Measurements from ENCODE around the gene EPB41L2. TPM values are rescaled to one million over a fixed set of nuclear protein-coding genes. Genes with fewer than 3 reads are reported as not detected.

Gene EPB41L2
- total RNA-seq, 4 donors from 2014 or later, result 57.2 to 116 (median 85.2) TPM

DNA sequence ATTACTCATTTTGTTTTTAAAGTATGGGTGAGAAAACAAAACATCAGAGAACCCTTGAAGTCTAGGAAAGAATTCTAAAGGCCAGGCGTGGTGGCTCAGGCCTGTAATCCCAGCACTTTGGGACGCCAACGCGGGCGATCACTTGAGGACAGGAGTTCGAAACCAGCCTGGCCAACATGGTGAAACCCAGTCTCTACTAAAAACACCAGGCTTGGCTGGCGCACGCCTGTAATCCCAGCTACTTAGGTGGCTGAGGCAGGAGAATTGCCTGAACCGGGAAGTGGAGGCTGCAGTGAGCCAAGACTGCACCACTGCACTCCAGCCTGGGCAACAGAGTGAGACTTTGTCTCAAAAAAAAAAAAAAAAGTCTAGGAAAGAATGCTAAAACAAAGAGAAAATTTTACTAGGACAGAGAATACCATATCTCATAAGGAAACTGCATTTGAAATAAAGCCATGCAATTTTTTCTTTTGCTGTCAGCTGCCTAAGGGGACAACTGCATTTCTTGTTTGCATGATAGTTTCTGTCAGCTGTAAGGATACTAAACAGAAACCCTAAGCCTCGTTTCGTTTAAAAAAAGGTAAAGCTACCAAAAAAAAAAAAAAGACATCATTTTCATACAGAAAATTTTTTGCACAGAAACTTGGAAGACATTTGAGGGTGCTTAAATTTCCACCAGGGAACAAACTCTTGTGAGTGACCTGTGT, 203.7 kb downstream of the EPB41L2 start:
- H3K27ac ChIP-seq, result no peak overlapping the region
- no peak for ATAC-seq
- TF ChIP-seq, protein P1, sequence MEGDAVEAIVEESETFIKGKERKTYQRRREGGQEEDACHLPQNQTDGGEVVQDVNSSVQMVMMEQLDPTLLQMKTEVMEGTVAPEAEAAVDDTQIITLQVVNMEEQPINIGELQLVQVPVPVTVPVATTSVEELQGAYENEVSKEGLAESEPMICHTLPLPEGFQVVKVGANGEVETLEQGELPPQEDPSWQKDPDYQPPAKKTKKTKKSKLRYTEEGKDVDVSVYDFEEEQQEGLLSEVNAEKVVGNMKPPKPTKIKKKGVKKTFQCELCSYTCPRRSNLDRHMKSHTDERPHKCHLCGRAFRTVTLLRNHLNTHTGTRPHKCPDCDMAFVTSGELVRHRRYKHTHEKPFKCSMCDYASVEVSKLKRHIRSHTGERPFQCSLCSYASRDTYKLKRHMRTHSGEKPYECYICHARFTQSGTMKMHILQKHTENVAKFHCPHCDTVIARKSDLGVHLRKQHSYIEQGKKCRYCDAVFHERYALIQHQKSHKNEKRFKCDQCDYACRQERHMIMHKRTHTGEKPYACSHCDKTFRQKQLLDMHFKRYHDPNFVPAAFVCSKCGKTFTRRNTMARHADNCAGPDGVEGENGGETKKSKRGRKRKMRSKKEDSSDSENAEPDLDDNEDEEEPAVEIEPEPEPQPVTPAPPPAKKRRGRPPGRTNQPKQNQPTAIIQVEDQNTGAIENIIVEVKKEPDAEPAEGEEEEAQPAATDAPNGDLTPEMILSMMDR (IDR thresholded peaks at IDR 0.05), result no peak
- no peak for TF ChIP-seq POLR2A (IDR thresholded peaks at IDR 0.05)
- TF ChIP-seq EP300 (IDR thresholded peaks at IDR 0.05), result no peak
- TF ChIP-seq POLR2AphosphoS5 (IDR thresholded peaks at IDR 0.05), result no peak
- H3K4me3 ChIP-seq, result no peak overlapping the region
- H3K36me3 ChIP-seq, result peaks cover 0 to 81% of the 10 kb centered on the region in 2 donors
- no peaks in the 10 kb centered on the region for H3K4me1 ChIP-seq
- no peaks in the 10 kb centered on the region for H3K27me3 ChIP-seq
- WGBS, 2 donors (ENCODE audit: low coverage in 1 of 2), result 84 to 88% methylated on average over 7 to 11 of the region's 11 CpGs
- no peaks in the 10 kb centered on the region for H3K9me3 ChIP-seq

DNA sequence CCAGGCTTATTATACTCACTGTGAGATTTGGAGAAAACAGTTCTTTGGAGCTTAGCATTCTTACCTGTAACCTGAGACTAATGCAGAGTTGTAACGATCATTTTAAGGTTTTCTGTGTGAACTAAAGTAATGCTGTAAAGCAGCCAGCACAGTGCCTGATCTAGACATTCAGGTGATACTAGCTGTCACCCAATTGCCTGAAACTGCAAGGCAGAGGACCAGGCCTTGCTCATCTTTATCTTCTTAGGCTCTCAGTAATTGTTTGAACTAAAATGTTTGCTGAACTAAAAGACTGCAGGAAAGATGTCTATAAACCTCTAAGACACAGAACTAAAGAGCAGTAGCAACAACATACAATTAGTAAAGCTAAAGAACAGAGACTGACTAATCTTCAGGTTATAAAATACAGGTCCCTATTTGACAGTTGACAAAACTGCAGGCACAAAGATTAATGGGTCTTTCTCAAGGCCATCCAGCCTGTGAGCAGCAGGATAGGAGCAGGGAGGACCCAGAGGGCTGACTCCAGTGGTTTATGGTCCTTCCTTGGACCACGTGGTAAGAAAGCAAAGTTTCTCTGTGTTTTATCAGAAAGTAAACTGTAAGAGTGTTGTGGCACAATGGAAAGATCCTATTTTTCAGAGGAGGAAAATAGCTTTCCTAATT, 204.4 kb downstream of the EPB41L2 start:
- TF ChIP-seq POLR2AphosphoS5 (IDR thresholded peaks at IDR 0.05) (no peak), POLR2A (IDR thresholded peaks at IDR 0.05) (no peak), EP300 (IDR thresholded peaks at IDR 0.05) (no peak)
- TF ChIP-seq, protein P1 (IDR thresholded peaks at IDR 0.05), result no peak
- WGBS, 2 donors (ENCODE audit: low coverage in 1 of 2), result 40% methylated on average over 2 of the region's 2 CpGs; no CpG with 5 or more reads in 1 of the 2 donors
- H3K9me3 ChIP-seq, result no peaks in the 10 kb centered on the region
- no peak overlapping the region for H3K27ac ChIP-seq
- no peak overlapping the region for H3K4me3 ChIP-seq
- H3K36me3 ChIP-seq, result peaks cover 0 to 76% of the 10 kb centered on the region in 2 donors
- ATAC-seq, result no peak
- H3K27me3 ChIP-seq, result no peaks in the 10 kb centered on the region
- no peaks in the 10 kb centered on the region for H3K4me1 ChIP-seq

DNA sequence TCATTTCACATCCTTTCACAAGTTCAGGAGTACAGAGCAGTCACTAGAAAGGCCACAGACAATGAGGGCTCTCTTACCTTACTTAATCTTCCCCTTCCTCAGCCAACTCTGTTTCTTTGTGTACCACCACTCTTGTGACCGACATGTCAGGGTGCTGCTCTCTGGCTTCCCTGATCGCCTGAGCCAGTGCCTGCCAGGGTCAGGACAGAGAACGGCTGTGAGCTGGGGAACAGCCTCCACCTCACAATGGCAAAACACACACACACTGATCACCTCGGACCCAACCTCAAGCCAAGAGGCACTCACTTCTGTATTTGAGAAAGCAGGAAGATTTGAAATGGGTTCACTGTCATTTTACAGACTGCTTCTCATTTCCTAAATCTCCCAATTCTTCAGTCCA, 205.0 kb downstream of the EPB41L2 start:
- TF ChIP-seq POLR2A (IDR thresholded peaks at IDR 0.05) (no peak), POLR2AphosphoS5 (IDR thresholded peaks at IDR 0.05) (no peak)
- Histone ChIP-seq H3K4me3 (no peak overlapping the region), H3K9me3 (no peaks in the 10 kb centered on the region), H3K4me1 (no peaks in the 10 kb centered on the region), H3K27ac (no peak overlapping the region), H3K27me3 (no peaks in the 10 kb centered on the region), H3K36me3 (peaks cover 0 to 75% of the 10 kb centered on the region in 2 donors)
- ATAC-seq, result no peak
- 78 to 92% methylated on average over 3 of the region's 4 CpGs for WGBS, 2 donors (ENCODE audit: low coverage in 1 of 2)

DNA sequence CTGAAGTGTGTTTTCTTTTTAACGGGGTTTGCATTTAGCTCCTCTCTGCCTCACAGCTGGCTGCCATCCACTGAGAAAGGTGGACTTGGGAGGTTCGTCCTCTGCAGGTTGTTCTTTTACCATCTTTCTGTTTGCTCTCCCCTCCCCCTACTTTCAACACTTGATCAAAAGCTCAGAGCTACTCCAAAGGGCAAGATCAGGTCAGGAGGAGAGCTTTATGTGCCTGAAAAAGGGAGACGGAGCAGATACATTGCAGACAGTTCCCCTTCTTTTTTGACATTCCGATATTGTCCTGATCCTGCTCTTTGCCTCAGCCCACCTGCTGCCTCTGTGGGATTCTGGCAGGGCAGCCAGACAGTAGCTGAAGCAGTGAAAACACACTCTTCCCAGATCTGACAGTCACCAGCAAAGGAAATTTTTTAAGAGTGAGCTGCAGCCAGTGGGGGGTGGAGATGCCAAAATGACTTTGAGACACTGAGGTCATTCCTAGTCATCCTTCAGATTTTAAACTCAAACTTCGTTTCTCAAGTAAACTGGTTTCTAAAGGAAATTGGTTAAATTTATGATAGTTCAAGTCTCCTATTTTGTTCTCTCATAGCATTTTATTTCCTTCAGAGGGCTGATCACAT, 209.4 kb downstream of the EPB41L2 start:
- 71 to 73% methylated on average over 2 to 5 of the region's 5 CpGs for WGBS, 2 donors (ENCODE audit: low coverage in 1 of 2)
- TF ChIP-seq POLR2A (IDR thresholded peaks at IDR 0.05), result no peak
- TF ChIP-seq, protein P1 (IDR thresholded peaks at IDR 0.05), result no peak
- no peak for TF ChIP-seq POLR2AphosphoS5 (IDR thresholded peaks at IDR 0.05)
- TF ChIP-seq EP300 (IDR thresholded peaks at IDR 0.05), result no peak
- ATAC-seq, result peak; percentile 34
- no peak overlapping the region for H3K27ac ChIP-seq
- H3K4me3 ChIP-seq, result no peak overlapping the region
- no peaks in the 10 kb centered on the region for H3K4me1 ChIP-seq
- no peaks in the 10 kb centered on the region for H3K27me3 ChIP-seq
- peaks cover 0 to 49% of the 10 kb centered on the region in 2 donors for H3K36me3 ChIP-seq
- no peaks in the 10 kb centered on the region for H3K9me3 ChIP-seq

DNA sequence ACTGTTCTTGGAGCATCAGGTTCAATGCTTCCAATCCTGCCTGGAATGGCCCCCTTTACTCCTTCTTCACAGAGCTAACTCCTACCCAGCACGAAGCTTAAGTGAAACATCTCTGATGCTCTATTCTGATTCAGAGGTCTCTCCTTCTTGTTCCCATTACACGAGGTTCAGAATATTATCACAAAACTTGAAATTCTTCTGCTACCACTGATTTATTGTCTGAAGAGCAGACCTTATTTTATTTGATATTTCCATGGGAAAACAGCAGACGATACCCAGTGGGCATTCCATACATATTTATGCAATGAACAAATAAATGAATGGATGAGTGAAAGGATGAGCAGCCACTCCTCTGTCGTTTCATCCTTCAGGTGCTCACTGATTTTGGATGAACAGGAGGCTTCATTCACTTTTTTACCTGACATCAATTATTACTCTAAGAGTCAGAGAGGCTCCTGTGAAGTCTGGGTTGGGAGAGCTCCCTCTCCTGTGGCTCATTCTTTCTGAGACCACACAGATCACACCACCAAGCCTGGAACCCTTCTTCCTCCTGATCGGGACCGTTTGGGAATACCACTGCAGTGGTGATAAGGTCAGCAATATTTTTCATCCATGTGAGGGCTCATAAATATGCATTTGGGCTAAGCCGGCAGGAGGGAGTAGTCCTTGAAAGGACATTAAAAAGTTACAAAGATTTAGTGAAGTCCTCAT, 210.0 kb downstream of the EPB41L2 start:
- peaks cover 0 to 44% of the 10 kb centered on the region in 2 donors for H3K36me3 ChIP-seq
- TF ChIP-seq, protein P1 (IDR thresholded peaks at IDR 0.05), result no peak
- TF ChIP-seq EP300 (IDR thresholded peaks at IDR 0.05) (no peak), POLR2A (IDR thresholded peaks at IDR 0.05) (no peak), POLR2AphosphoS5 (IDR thresholded peaks at IDR 0.05) (no peak)
- no peak overlapping the region for H3K4me3 ChIP-seq
- ATAC-seq, result no peak
- no peaks in the 10 kb centered on the region for H3K4me1 ChIP-seq
- no peaks in the 10 kb centered on the region for H3K27me3 ChIP-seq
- H3K9me3 ChIP-seq, result no peaks in the 10 kb centered on the region
- 85 to 90% methylated on average over 3 to 5 of the region's 7 CpGs for WGBS, 2 donors (ENCODE audit: low coverage in 1 of 2)
- H3K27ac ChIP-seq, result no peak overlapping the region
